Fibroblast of lung (primary cell): ENCODE results near the gene KLK15. TPM values are rescaled to one million over a fixed set of nuclear protein-coding genes. Genes with fewer than 3 reads are reported as not detected.

ENCODE experiments used
- DNase-seq, 2 donors: peaks; one replicate each; pipeline versions ENCODE4 v3.0.0 to v3.0.0-alpha.2; 2010; ENCODE audit warnings: low read depth in 2 of 2
- H2AFZ ChIP-seq: 2 replicates; pipeline ENCODE4 v1.5.1; 2012; ENCODE audit warnings: low read length, control low read depth, inconsistent platforms
- H3K27ac ChIP-seq: 2 replicates; pipeline ENCODE4 v1.5.1; 2011; ENCODE audit warnings: low read length, control low read depth; ENCODE audit not compliant: insufficient read depth
- H3K27me3 ChIP-seq: 2 replicates; pipeline ENCODE4 v1.5.1; 2011; ENCODE audit warnings: mild to moderate bottlenecking, low read length; ENCODE audit not compliant: control insufficient read depth, insufficient read depth
- H3K36me3 ChIP-seq: 2 replicates; pipeline ENCODE4 v1.5.1; 2011; ENCODE audit warnings: low read length; ENCODE audit not compliant: control insufficient read depth, insufficient read depth
- H3K4me1 ChIP-seq: 2 replicates; pipeline ENCODE4 v1.5.1; 2011; ENCODE audit warnings: low read length; ENCODE audit not compliant: control insufficient read depth, insufficient read depth; ENCODE audit errors: extremely low read depth
- H3K4me2 ChIP-seq: 2 replicates; pipeline ENCODE4 v1.5.1; 2011; ENCODE audit warnings: low read length, control low read depth; ENCODE audit not compliant: insufficient read depth; ENCODE audit errors: extremely low read depth
- H3K4me3 ChIP-seq, 4 experiments: fragments of 200-600 bp in 1 of 4; sonication (generic) in 1 of 4; replicated peaks in 1 of 4; 2 replicates each; pipeline ENCODE4 v1.5.1; 2011 to 2016; ENCODE audit warnings: low read length in 4 of 4, low read depth in 3 of 4, mild to moderate bottlenecking in 3 of 4, control low read depth in 2 of 4, inconsistent platforms in 1 of 4, mixed read lengths in 1 of 4; ENCODE audit not compliant: insufficient read depth in 1 of 4; ENCODE audit errors: control extremely low read depth in 1 of 4
- H3K79me2 ChIP-seq: 2 replicates; pipeline ENCODE4 v1.5.1; 2012; ENCODE audit warnings: mild to moderate bottlenecking, low read length, inconsistent platforms; ENCODE audit not compliant: control insufficient read depth, insufficient read depth
- H3K9ac ChIP-seq: 2 replicates; pipeline ENCODE4 v1.5.1; 2011; ENCODE audit warnings: mild to moderate bottlenecking, low read length, control low read depth; ENCODE audit not compliant: insufficient read depth
- H3K9me3 ChIP-seq: 2 replicates; pipeline ENCODE4 v1.5.1; 2012; ENCODE audit warnings: low read depth, low read length; ENCODE audit not compliant: control insufficient read depth, insufficient read depth
- H4K20me1 ChIP-seq: 2 replicates; pipeline ENCODE4 v1.5.1; 2011; ENCODE audit warnings: low read length; ENCODE audit not compliant: control insufficient read depth, insufficient read depth; ENCODE audit errors: extremely low read depth
- CTCF ChIP-seq, 2 donors: IDR thresholded peaks in 1 of 2; conservative IDR thresholded peaks in 1 of 2; 1 replicate in 1 of 2; 2 replicates in 1 of 2; pipeline ENCODE4 v1.5.1; 2011 to 2012; ENCODE audit warnings: low read length in 2 of 2, control low read depth in 1 of 2, inconsistent platforms in 1 of 2, low read depth in 1 of 2, mild to moderate bottlenecking in 1 of 2
- EZH2 ChIP-seq: IDR thresholded peaks from 2 replicates; pipeline ENCODE4 v1.5.1; 2012; ENCODE audit warnings: low read length, control low read depth, mild to moderate bottlenecking; ENCODE audit errors: missing control alignments
- polyA minus RNA-seq: library from RNA; depleted of rRNA, polyadenylated mRNA; stranded (reverse); fragments of >200 nt; gene quantifications from 2 replicates; pipeline ENCODE4 v1.2.3, GENCODE V29; 2011; ENCODE audit warnings: low replicate concordance
- polyA plus RNA-seq, 2 donors: library from polyadenylated mRNA; depleted of rRNA in 1 of 2; stranded (reverse) in 1 of 2; unstranded in 1 of 2; fragments of >200 nt; gene quantifications; 2 replicates each; pipeline ENCODE4 v1.2.1, GENCODE V29; 2011 to 2012; ENCODE audit warnings: missing spikeins in 1 of 2
- total RNA-seq: library from RNA; depleted of rRNA; stranded (reverse); fragments of >200 nt; gene quantifications from 2 replicates; pipeline ENCODE4 v1.2.1, GENCODE V29; 2014

The KLK15 gene, protein sequence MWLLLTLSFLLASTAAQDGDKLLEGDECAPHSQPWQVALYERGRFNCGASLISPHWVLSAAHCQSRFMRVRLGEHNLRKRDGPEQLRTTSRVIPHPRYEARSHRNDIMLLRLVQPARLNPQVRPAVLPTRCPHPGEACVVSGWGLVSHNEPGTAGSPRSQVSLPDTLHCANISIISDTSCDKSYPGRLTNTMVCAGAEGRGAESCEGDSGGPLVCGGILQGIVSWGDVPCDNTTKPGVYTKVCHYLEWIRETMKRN
- total RNA-seq = not detected in 2 replicates
- not detected in 2 replicates for polyA plus RNA-seq
- polyA plus RNA-seq (2012) = not detected in 2 replicates
- polyA minus RNA-seq = not detected in 2 replicates

- H3K9ac ChIP-seq = no peak within 1 kb of the TSS
- H3K27me3 ChIP-seq = no peaks in the 10 kb centered on the region
- no peaks in the 10 kb centered on the region for H3K36me3 ChIP-seq
- H3K27ac ChIP-seq = no peak within 1 kb of the TSS
- H4K20me1 ChIP-seq = no peaks in the 10 kb centered on the region
- TF ChIP-seq EZH2 (no peak), CTCF (conservative IDR thresholded peaks at IDR 0.05 in 1 of 2, IDR thresholded peaks at IDR 0.05 in 1 of 2; ENCODE audit: low read depth in 1 of 2, low read length in 2 of 2) (no peak)
- no peaks in the 10 kb centered on the region for H3K9me3 ChIP-seq
- no peak within 1 kb of the TSS for H3K4me3 ChIP-seq
- H3K4me1 ChIP-seq = no peaks in the 10 kb centered on the region
- no peaks in the 10 kb centered on the region for H3K79me2 ChIP-seq
- no peak within 1 kb of the TSS for H3K4me2 ChIP-seq
- H2AFZ ChIP-seq = no peak within 1 kb of the TSS
- no peak for DNase-seq
Measured at GRCh38 chr19:50833117-50833801, at the start of gene KLK15. KLK15 (minus strand) TSS chr19:50833574; CDS start chr19:50831492, 2,082 bp downstream.

GRCh38 chr19:50882188-50882587 is 48.8 kb upstream of the KLK15 start:
- TF ChIP-seq CTCF (conservative IDR thresholded peaks at IDR 0.05 in 1 of 2, IDR thresholded peaks at IDR 0.05 in 1 of 2; ENCODE audit: low read depth in 1 of 2, low read length in 2 of 2) (no peak), EZH2 (no peak)
- Histone ChIP-seq H3K9ac (no peak overlapping the region), H3K27me3 (no peaks in the 10 kb centered on the region), H4K20me1 (no peaks in the 10 kb centered on the region), H3K4me2 (no peak overlapping the region), H3K27ac (no peak overlapping the region), H3K36me3 (no peaks in the 10 kb centered on the region), H3K4me1 (no peaks in the 10 kb centered on the region), H3K79me2 (no peaks in the 10 kb centered on the region), H3K4me3 (no peak overlapping the region), H2AFZ (no peak overlapping the region), H3K9me3 (no peaks in the 10 kb centered on the region)
- DNase-seq = no peak

GRCh38 chr19:50880241-50880640 is 46.9 kb upstream of the KLK15 start:
- no peak for TF ChIP-seq CTCF (conservative IDR thresholded peaks at IDR 0.05 in 1 of 2, IDR thresholded peaks at IDR 0.05 in 1 of 2; ENCODE audit: low read depth in 1 of 2, low read length in 2 of 2)
- no peak for TF ChIP-seq EZH2
- no peaks in the 10 kb centered on the region for H3K79me2 ChIP-seq

More at GRCh38 chr19:50880241-50880640, 46.9 kb upstream of the KLK15 start:
- H3K9me3 ChIP-seq = no peaks in the 10 kb centered on the region
- no peak overlapping the region for H3K27ac ChIP-seq
- H3K4me1 ChIP-seq = no peaks in the 10 kb centered on the region
- no peak overlapping the region for H2AFZ ChIP-seq
- H4K20me1 ChIP-seq = no peaks in the 10 kb centered on the region
- no peak overlapping the region for H3K9ac ChIP-seq
- DNase-seq = no peak
- H3K4me2 ChIP-seq = no peak overlapping the region
- no peaks in the 10 kb centered on the region for H3K27me3 ChIP-seq
- H3K4me3 ChIP-seq = no peak overlapping the region
- H3K36me3 ChIP-seq = no peaks in the 10 kb centered on the region
